Nasal cavity respiratory epithelium epithelial cell of viscerocranial mucosa (primary cell): Measurements from ENCODE around the gene PRAMEF5. TPM values are rescaled to one million over a fixed set of nuclear protein-coding genes. Genes with fewer than 3 reads are reported as not detected.

ENCODE experiments used
- total RNA-seq: library from RNA; depleted of rRNA; stranded (reverse); fragments of >200 nt; gene quantifications from 2 replicates; pipeline ENCODE4 v1.2.3, GENCODE V29; 2014

The PRAMEF5 gene
- not detected in 2 replicates for total RNA-seq

DNA sequence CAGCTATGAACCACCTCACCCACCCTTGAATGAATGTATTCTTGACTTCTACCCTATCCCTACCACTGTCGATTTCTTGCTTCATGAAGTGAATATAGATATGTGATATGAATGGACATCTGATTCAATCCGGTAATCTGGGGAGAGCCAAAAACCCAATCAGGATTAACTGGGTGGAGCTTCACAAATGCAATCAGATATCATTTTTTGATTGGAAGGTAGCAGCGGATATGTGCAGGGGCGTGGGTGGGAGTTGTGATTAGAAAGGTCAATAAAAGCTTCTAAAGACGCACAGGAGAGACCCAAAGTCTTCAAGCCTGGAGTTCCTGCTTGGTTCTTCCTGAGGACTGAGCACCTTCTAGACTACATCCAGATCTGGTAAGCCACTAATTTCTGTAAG is at the start of gene PRAMEF5:
Gene PRAMEF5 (plus strand): TSS at position 301 of the 400 bp plus-strand sequence. CDS start 5,071 bp downstream, outside the sequence.

GRCh38 chr1:13225675-13226204 is 28.3 kb upstream of the PRAMEF5 start, which contains the start of gene PRAMEF18:
Gene PRAMEF18 (minus strand): TSS chr1:13226154. CDS start chr1:13226106, 48 bp downstream.

GRCh38 chr1:13285037-13285436 is 31.0 kb downstream of the PRAMEF5 start, which contains the start of gene PRAMEF8:
Gene PRAMEF8 (minus strand): TSS chr1:13285137. CDS start chr1:13284091, 1,046 bp downstream.

DNA sequence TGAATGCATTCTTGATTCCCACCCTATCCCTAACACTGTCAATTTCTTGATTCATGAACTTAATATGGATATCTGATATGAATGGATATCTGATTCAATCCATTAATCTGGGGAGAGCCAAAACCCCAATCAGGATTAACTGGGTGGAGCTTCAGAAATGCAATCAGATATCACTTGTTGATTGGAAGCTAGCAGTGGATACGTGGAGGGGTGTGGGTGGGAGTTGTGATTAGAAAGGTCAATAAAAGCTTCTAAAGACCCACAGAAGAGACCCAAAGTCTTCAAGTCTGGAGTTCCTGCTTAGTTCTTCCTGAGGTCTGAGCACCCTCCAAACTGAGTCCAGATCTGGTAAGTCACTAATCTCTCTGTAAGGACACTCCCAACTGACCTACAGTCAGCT is 49.2 kb downstream of the PRAMEF5 start, which contains the start of gene PRAMEF33:
Gene PRAMEF33 (plus strand): TSS at position 301 of the 400 bp plus-strand sequence. CDS start 2,416 bp downstream, outside the sequence.

Other genes starting within 250 kb of the PRAMEF5 start
- gene PRAMEF27, start 197.6 kb upstream of the PRAMEF5 start, total RNA-seq: not detected in 2 replicates
- gene HNRNPCL3, start 193.4 kb upstream of the PRAMEF5 start, total RNA-seq: not detected in 2 replicates
- gene PRAMEF25, start 183.4 kb upstream of the PRAMEF5 start, total RNA-seq: not detected in 2 replicates
- gene HNRNPCL2, start 137.3 kb upstream of the PRAMEF5 start, total RNA-seq: not detected in 2 replicates
- not detected in 2 replicates for gene PRAMEF26, start 98.2 kb upstream of the PRAMEF5 start, total RNA-seq
- not detected in 2 replicates for gene HNRNPCL4, start 88.6 kb upstream of the PRAMEF5 start, total RNA-seq
- gene PRAMEF9, start 82.3 kb upstream of the PRAMEF5 start, total RNA-seq: not detected in 2 replicates
- gene PRAMEF13, start 52.8 kb upstream of the PRAMEF5 start, total RNA-seq: not detected in 2 replicates
- gene PRAMEF18, start 28.0 kb upstream of the PRAMEF5 start, total RNA-seq: not detected in 2 replicates
- gene PRAMEF8, start 30.9 kb downstream of the PRAMEF5 start, total RNA-seq: not detected in 2 replicates
- gene PRAMEF33, start 49.3 kb downstream of the PRAMEF5 start, total RNA-seq: not detected in 2 replicates
- gene PRAMEF15, start 61.4 kb downstream of the PRAMEF5 start, total RNA-seq: not detected in 2 replicates
- gene PRAMEF14, start 92.9 kb downstream of the PRAMEF5 start, total RNA-seq: not detected in 2 replicates
- not detected in 2 replicates for gene PRAMEF19, start 117.7 kb downstream of the PRAMEF5 start, total RNA-seq
- not detected in 2 replicates for gene PRAMEF17, start 135.4 kb downstream of the PRAMEF5 start, total RNA-seq
- not detected in 2 replicates for gene PRAMEF20, start 156.3 kb downstream of the PRAMEF5 start, total RNA-seq